H1 (cell line): ENCODE results near the gene UBQLN4. TPM values are rescaled to one million over a fixed set of nuclear protein-coding genes. Genes with fewer than 3 reads are reported as not detected.

Source experiments
- CTCF ChIA-PET: fragments of 300-600 bp; sonication (Branson Sonifier 250); formaldehyde crosslinking; loops from one replicate; lab custom pipeline; 2021; ENCODE audit not compliant: partially characterized antibody; lab: Charles Lee
- POLR2A ChIA-PET: fragments of 300-600 bp; sonication (Branson Sonifier 250); formaldehyde crosslinking; loops from one replicate; lab custom pipeline; 2021; ENCODE audit warnings: inconsistent platforms; ENCODE audit not compliant: partially characterized antibody; lab: Charles Lee
- DNase-seq, 2 experiments: peaks; one replicate each; pipeline versions ENCODE4 v3.0.0 to v3.0.0-alpha.2; 2010 to 2022; ENCODE audit warnings: low spot score in 2 of 2, low read depth in 1 of 2, mixed read lengths in 1 of 2
- FAIRE-seq: peaks from 2 replicates; lab custom pipeline; 2011; peaks lifted over from hg19 to GRCh38; lab: Jason Lieb, UNC
- H2AFZ ChIP-seq: 2 replicates; pipeline ENCODE4 v1.8.1; 2012; ENCODE audit warnings: low read length, inconsistent platforms
- H2AK5ac ChIP-seq: 2 replicates; pipeline ENCODE4 v1.6.1; 2013; ENCODE audit warnings: low read depth, low read length
- H2BK120ac ChIP-seq: replicated peaks from 2 replicates; pipeline ENCODE3; 2013; ENCODE audit warnings: low read depth, low read length, inconsistent platforms
- H2BK12ac ChIP-seq: 2 replicates; pipeline ENCODE4 v1.6.1; 2013; ENCODE audit warnings: low read depth, low read length
- H2BK15ac ChIP-seq: 2 replicates; pipeline ENCODE4 v1.6.1; 2013; ENCODE audit warnings: low read length
- H2BK20ac ChIP-seq: 2 replicates; pipeline ENCODE4 v1.6.1; 2013; ENCODE audit warnings: low read length
- H2BK5ac ChIP-seq: 2 replicates; pipeline ENCODE4 v1.6.1; 2013; ENCODE audit warnings: low read depth, low read length
- H3K14ac ChIP-seq: 2 replicates; pipeline ENCODE4 v1.6.1; 2013; ENCODE audit warnings: inconsistent platforms; ENCODE audit not compliant: insufficient read length
- H3K18ac ChIP-seq: 2 replicates; pipeline ENCODE4 v1.6.1; 2013; ENCODE audit warnings: low read length; ENCODE audit errors: extremely low read depth
- H3K23ac ChIP-seq: 2 replicates; pipeline ENCODE4 v1.6.1; 2013; ENCODE audit warnings: inconsistent platforms; ENCODE audit not compliant: insufficient read length
- H3K23me2 ChIP-seq: 2 replicates; pipeline ENCODE4 v1.6.1; 2013; ENCODE audit warnings: low read depth, low read length
- H3K27ac ChIP-seq: 2 replicates; pipeline ENCODE4 v1.6.1; 2011; ENCODE audit warnings: low read depth, low read length, inconsistent platforms
- H3K27me3 ChIP-seq, 4 experiments: replicated peaks in 1 of 4; 1 replicate in 1 of 4; 2 replicates in 3 of 4; pipeline versions ENCODE4 v1.6.1 to v1.8.1; 2011 to 2013; ENCODE audit warnings: low read length in 3 of 4, mild to moderate bottlenecking in 3 of 4, inconsistent platforms in 2 of 4, mixed read lengths in 2 of 4, moderate library complexity in 1 of 4; ENCODE audit not compliant: control insufficient read depth in 3 of 4, insufficient read depth in 3 of 4; ENCODE audit errors: extremely low read depth in 1 of 4
- H3K36me3 ChIP-seq, 4 experiments: 2 replicates each; pipeline versions ENCODE4 v1.6.1 to v1.8.1; 2011 to 2013; ENCODE audit warnings: mild to moderate bottlenecking in 4 of 4, low read length in 3 of 4, moderate library complexity in 2 of 4, control low read depth in 1 of 4, inconsistent platforms in 1 of 4; ENCODE audit not compliant: insufficient read depth in 4 of 4, control insufficient read depth in 2 of 4
- H3K4ac ChIP-seq: replicated peaks from 2 replicates; pipeline ENCODE3; 2013; ENCODE audit warnings: low read length, low read depth, mixed read lengths, inconsistent platforms; ENCODE audit not compliant: insufficient read length
- H3K4me1 ChIP-seq, 4 experiments: replicated peaks in 1 of 4; 1 replicate in 1 of 4; 2 replicates in 3 of 4; pipeline versions ENCODE4 v1.6.1 to v1.8.1; 2011 to 2013; ENCODE audit warnings: low read length in 3 of 4, inconsistent platforms in 2 of 4, mixed read lengths in 1 of 4; ENCODE audit not compliant: insufficient read depth in 4 of 4, control insufficient read depth in 3 of 4
- H3K4me2 ChIP-seq, 2 experiments: 2 replicates each; pipeline versions ENCODE4 v1.6.1 to v1.8.1; 2011 to 2013; ENCODE audit warnings: low read depth in 2 of 2, low read length in 2 of 2, control low read depth in 1 of 2, inconsistent platforms in 1 of 2, mild to moderate bottlenecking in 1 of 2; ENCODE audit not compliant: insufficient read depth in 1 of 2
- H3K4me3 ChIP-seq, 4 experiments: fragments of 200-600, 300-600 bp in 1 of 4; sonication (generic), shearing (Covaris generic), sonication (Bioruptor Twin) in 1 of 4; 2 replicates each; pipeline versions ENCODE4 v1.5.1 to v1.8.1; 2011 to 2016; ENCODE audit warnings: low read length in 4 of 4, low read depth in 3 of 4, control low read depth in 2 of 4, inconsistent platforms in 2 of 4, mild to moderate bottlenecking in 2 of 4, mixed read lengths in 1 of 4, moderate library complexity in 1 of 4; ENCODE audit not compliant: insufficient read depth in 2 of 4; ENCODE audit errors: extremely low read depth in 1 of 4
- H3K56ac ChIP-seq: replicated peaks from 2 replicates; pipeline ENCODE3; 2013; ENCODE audit warnings: low read depth, mild to moderate bottlenecking, mixed read lengths, low read length, inconsistent platforms; ENCODE audit not compliant: insufficient read length
- H3K79me1 ChIP-seq: 2 replicates; pipeline ENCODE4 v1.6.1; 2013; ENCODE audit warnings: low read depth, low read length, control low read depth
- H3K79me2 ChIP-seq, 2 experiments: 2 replicates each; pipeline versions ENCODE4 v1.6.1 to v1.8.1; 2012 to 2013; ENCODE audit warnings: low read length in 2 of 2, mild to moderate bottlenecking in 2 of 2, inconsistent platforms in 1 of 2; ENCODE audit not compliant: insufficient read depth in 2 of 2, control insufficient read depth in 1 of 2
- H3K9ac ChIP-seq, 4 experiments: replicated peaks in 1 of 4; 1 replicate in 1 of 4; 2 replicates in 3 of 4; pipeline versions ENCODE4 v1.6.1 to v1.8.1; 2011 to 2013; ENCODE audit warnings: low read depth in 3 of 4, low read length in 3 of 4, control low read depth in 2 of 4, mild to moderate bottlenecking in 2 of 4, moderate library complexity in 2 of 4, inconsistent platforms in 1 of 4; ENCODE audit errors: extremely low read depth in 1 of 4
- H3K9me3 ChIP-seq, 2 experiments: 2 replicates each; pipeline versions ENCODE4 v1.6.1 to v1.8.1; 2012 to 2013; ENCODE audit warnings: mild to moderate bottlenecking in 2 of 2, moderate library complexity in 2 of 2, control low read depth in 1 of 2, inconsistent platforms in 1 of 2, low read depth in 1 of 2, low read length in 1 of 2, mixed read lengths in 1 of 2; ENCODE audit not compliant: insufficient read depth in 2 of 2
- H4K20me1 ChIP-seq, 2 experiments: replicated peaks in 1 of 2; 2 replicates each; pipeline versions ENCODE3 to v1.8.1; 2011 to 2013; ENCODE audit warnings: inconsistent platforms in 2 of 2, low read length in 2 of 2, mild to moderate bottlenecking in 1 of 2; ENCODE audit not compliant: insufficient read depth in 2 of 2, control insufficient read depth in 1 of 2
- H4K5ac ChIP-seq: 2 replicates; pipeline ENCODE4 v1.6.1; 2013; ENCODE audit warnings: low read length, low read depth, mixed read lengths, inconsistent platforms; ENCODE audit not compliant: insufficient read length
- H4K8ac ChIP-seq: 2 replicates; pipeline ENCODE4 v1.8.0; 2013; ENCODE audit warnings: mild to moderate bottlenecking, moderate library complexity, low read length, inconsistent platforms; ENCODE audit not compliant: insufficient read depth; ENCODE audit errors: extremely low read depth
- H4K91ac ChIP-seq: replicated peaks from 2 replicates; pipeline ENCODE3; 2013; ENCODE audit warnings: low read length, mixed read lengths, inconsistent platforms; ENCODE audit not compliant: insufficient read length
- CBX5 ChIP-seq: fragments of 300-800, 300-1000 bp; sonication (generic); IDR thresholded peaks from 2 replicates; pipeline ENCODE4 v1.7.1; 2016; ENCODE audit warnings: antibody characterized with exemption, low read length, low read depth
- EGR1 ChIP-seq: IDR thresholded peaks from 2 replicates; pipeline ENCODE4 v1.6.1; 2011; ENCODE audit warnings: low read depth, low read length, borderline replicate concordance
- GABPA ChIP-seq: IDR thresholded peaks from 2 replicates; pipeline ENCODE4 v1.6.1; 2011; ENCODE audit warnings: mild to moderate bottlenecking, low read length, moderate library complexity, borderline replicate concordance; ENCODE audit not compliant: insufficient read depth
- RBBP5 ChIP-seq: IDR thresholded peaks from 2 replicates; pipeline ENCODE4 v1.7.1; 2012; ENCODE audit warnings: low read depth, mild to moderate bottlenecking, inconsistent platforms, low read length, moderate library complexity, borderline replicate concordance
- WGBS, 2 experiments: shearing (Covaris generic) in 1 of 2; methylation state at CpG; one replicate each; pipeline versions ENCODE4 v1.1.6 to v1.1.7; 2013 to 2015; ENCODE audit warnings: low lambda C conversion rate in 2 of 2, mixed read lengths in 2 of 2, inconsistent platforms in 1 of 2, low coverage in 1 of 2, missing lambda C conversion rate in 1 of 2; ENCODE audit not compliant: insufficient replicate concordance in 2 of 2, insufficient coverage in 1 of 2, insufficient read length in 1 of 2; ENCODE audit errors: extremely low coverage in 1 of 2, missing lambda C conversion rate in 1 of 2; 5-methylcytosine and 5-hydroxymethylcytosine counted together
- polyA plus RNA-seq, 7 experiments: library from polyadenylated mRNA; depleted of rRNA in 3 of 7; stranded (reverse) in 5 of 7; unstranded in 2 of 7; fragments of >200 nt in 5 of 7; fragments of 200-250 nt in 2 of 7; gene quantifications; 1 replicate in 5 of 7; 2 replicates in 1 of 7; 4 replicates in 1 of 7; pipeline versions ENCODE4 v1.2.1 to v1.2.3, GENCODE V29; 2011 to 2013; ENCODE audit warnings: missing spikeins in 2 of 7, mixed read lengths in 2 of 7
- total RNA-seq: library from RNA; stranded (reverse); fragmentation: NEBNext Ultra II Directional; extraction: Animal tissue kit (Norgen Biotek cat#: 25700); gene quantifications from 2 replicates; pipeline ENCODE4 v1.2.1, GENCODE V29; 2021

The UBQLN4 gene
- total and polyA plus RNA-seq, 2 of the 8 experiments (the other 6 are each of a cell fraction or from before 2014, with no cell fraction given): 37.7 to 52.0 TPM

DNA sequence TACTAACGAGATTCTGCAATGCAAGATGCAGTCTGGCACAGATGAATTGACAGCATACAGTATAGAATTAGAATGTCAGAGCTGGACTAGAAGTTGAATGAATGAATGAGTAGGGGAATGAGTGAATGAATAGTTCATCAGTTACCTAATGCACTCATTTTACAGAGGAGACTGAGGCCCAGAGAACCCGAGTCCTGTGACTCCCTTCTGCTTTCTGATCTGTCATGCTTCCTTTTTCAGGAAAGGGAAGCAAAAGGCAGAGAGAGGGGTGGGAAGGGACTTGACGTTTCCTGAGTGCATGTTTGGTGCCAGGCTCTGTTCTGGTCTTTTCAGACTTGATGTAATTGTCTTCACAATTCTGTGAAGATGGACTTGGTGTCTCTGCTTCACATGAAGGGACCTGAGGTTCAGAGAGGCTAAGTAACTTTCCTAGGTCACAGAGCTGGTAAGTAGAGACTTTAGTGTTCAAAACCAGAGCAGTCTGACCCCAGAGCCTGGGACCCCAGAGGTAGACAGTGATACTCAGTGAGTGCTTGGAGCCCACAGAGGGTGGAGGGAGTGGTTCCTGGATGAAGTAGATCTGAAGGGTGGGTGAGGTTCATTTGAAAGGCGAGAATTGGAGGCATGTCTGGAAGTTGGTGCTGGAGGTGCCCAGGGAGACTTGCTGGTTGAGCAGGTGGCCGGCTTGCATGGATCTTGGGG, 36.7 kb upstream of the UBQLN4 start:
- Histone ChIP-seq H3K27ac (no peak overlapping the region), H3K79me2 (peaks cover 0 to 16% of the 10 kb centered on the region in 2 experiments; a peak in 3 of 4 replicates)

More for the DNA sequence above, 36.7 kb upstream of the UBQLN4 start:
- Histone ChIP-seq H3K23ac (no peak overlapping the region), H3K4me3 (no peak overlapping the region), H3K14ac (no peak overlapping the region), H3K56ac (no peak overlapping the region), H3K36me3 (peaks cover 0 to 4% (median under 1%) of the 10 kb centered on the region in 4 experiments; a peak in 2 of 8 replicates), H3K4me1 (peaks cover 2 to 10% (median 4%) of the 10 kb centered on the region in 4 experiments; a peak in 6 of 7 replicates), H3K9me3 (no peaks in the 10 kb centered on the region), H4K8ac (no peak overlapping the region), H2BK15ac (no peak overlapping the region), H4K91ac (no peak overlapping the region)
- CTCF ChIA-PET: interaction anchor here (0.6 to 29.5 kb wide), 19 partner anchors 10 to 154 kb away, joined by 3 to 1994 read pairs (median 4); partner anchors contain the start of genes LMNA, RAB25, SEMA4A and SSR2
- 54% methylated on average over 5 of the region's 5 CpGs; no CpG with 5 or more reads in 1 of the 2 experiments for WGBS, 2 experiments
- no peak for FAIRE-seq
- no peak for DNase-seq
- TF ChIP-seq GABPA (no peak), RBBP5 (no peak), EGR1 (no peak), CBX5 (no peak)
- TF ChIP-seq, all 59 proteins: peak for 0
- Histone ChIP-seq H3K9ac (no peak overlapping the region), H2BK5ac (no peak overlapping the region), H3K27me3 (no peaks in the 10 kb centered on the region), H2BK12ac (no peak overlapping the region; the same call in 1 of the 2 replicates), H3K79me1 (peaks cover 2% of the 10 kb centered on the region; the same call in 1 of the 2 replicates), H2BK120ac (no peak overlapping the region), H3K4ac (no peak overlapping the region), H2BK20ac (no peak overlapping the region; the same call in 1 of the 2 replicates), H4K20me1 (peaks cover 4 to 12% of the 10 kb centered on the region in 2 experiments), H4K5ac (no peak overlapping the region), H2AK5ac (no peak overlapping the region), H3K18ac (no peak overlapping the region), H3K4me2 (no peak overlapping the region), H2AFZ (no peak overlapping the region), H3K23me2 (no peaks in the 10 kb centered on the region)
- POLR2A ChIA-PET: interaction anchor here (0.7 to 29.6 kb wide), 6 partner anchors 10 to 35 kb away, joined by 3 to 763 read pairs (median 4); partner anchors contain the start of gene LMNA
